ENCODE data around the gene GPATCH8. TPM values are rescaled to one million over a fixed set of nuclear protein-coding genes. Genes with fewer than 3 reads are reported as not detected.
"Not testable (repeated sequence)": the region's sequence is repeated elsewhere in the genome, so short reads cannot be mapped to it uniquely, and the experiment has no call there.

The GPATCH8 gene
- total RNA-seq, 4 donors from 2014 or later = 14.5 to 53.1 (median 31.2) TPM

- H3K4me3 ChIP-seq = no peak overlapping the region
- intact Hi-C loops (cut with DNase I; ENCODE audit: low total_unique reads) = no loop called here
- peaks cover 11% of the 10 kb centered on the region for H3K27me3 ChIP-seq
- no peaks in the 10 kb centered on the region for H3K36me3 ChIP-seq
- 56% methylated on average over 8 of the region's 8 CpGs; no CpG with 5 or more reads in 1 of the 2 donors for WGBS, 2 donors (ENCODE audit: low coverage in 1 of 2)
- H3K9me3 ChIP-seq = no peaks in the 10 kb centered on the region
- no peak overlapping the region for H3K27ac ChIP-seq
- no peak for DNase-seq
- H3K4me1 ChIP-seq = peaks cover 0 to 6% (median 2%) of the 10 kb centered on the region in 4 donors
- no peak for TF ChIP-seq POLR2AphosphoS5 (IDR thresholded peaks at IDR 0.05)
- no peak for TF ChIP-seq EP300 (IDR thresholded peaks at IDR 0.05; ENCODE audit: low read depth)
- in situ Hi-C loops (cut with MboI; ENCODE audit: low pct_ligation_motif_present in 1 of 4, low pct_unique_long_range_greater_than_20kb in 1 of 4, low sequenced_read_pairs in 3 of 4) = loop anchor here in 3 of 4 donors (25.0 kb wide), 1 partner anchor 95 kb away; no protein-coding TSS in a partner anchor
These were observed 38.8 kb upstream of the GPATCH8 start for GRCh38 chr17:44541884-44542581.

- no peak overlapping the region for H3K4me3 ChIP-seq
- TF ChIP-seq CTCF (IDR thresholded peaks at IDR 0.05) = no peak
- no peak for TF ChIP-seq EP300 (IDR thresholded peaks at IDR 0.05; ENCODE audit: low read depth)
- TF ChIP-seq POLR2AphosphoS5 (IDR thresholded peaks at IDR 0.05) = no peak
- no peak for TF ChIP-seq POLR2A (IDR thresholded peaks at IDR 0.05)
- H3K9me3 ChIP-seq = no peaks in the 10 kb centered on the region
- intact Hi-C loops (cut with DNase I; ENCODE audit: low total_unique reads) = no loop called here
- peaks cover 11% of the 10 kb centered on the region for H3K27me3 ChIP-seq
- 83 to 96% methylated on average over 8 to 11 of the region's 11 CpGs for WGBS, 2 donors (ENCODE audit: low coverage in 1 of 2)
- in situ Hi-C loops (cut with MboI; ENCODE audit: low pct_ligation_motif_present in 1 of 4, low pct_unique_long_range_greater_than_20kb in 1 of 4, low sequenced_read_pairs in 3 of 4) = loop anchor here in 3 of 4 donors (25.0 kb wide), 1 partner anchor 97 kb away; no protein-coding TSS in a partner anchor
- DNase-seq = no peak
- H3K27ac ChIP-seq = no peak overlapping the region
- no peaks in the 10 kb centered on the region for H3K36me3 ChIP-seq
- peaks cover 0 to 6% (median 2%) of the 10 kb centered on the region in 4 donors for H3K4me1 ChIP-seq
These were observed 37.3 kb upstream of the GPATCH8 start for GRCh38 chr17:44540246-44541084.

- WGBS, 2 donors (ENCODE audit: low coverage in 1 of 2) = 37 to 49% methylated on average over 2 to 15 of the region's 15 CpGs
- no peak for DNase-seq
- Histone ChIP-seq H3K27ac (no peak overlapping the region), H3K36me3 (no peaks in the 10 kb centered on the region), H3K9me3 (no peaks in the 10 kb centered on the region), H3K27me3 (peaks cover 10% of the 10 kb centered on the region), H3K4me1 (peaks cover 0 to 6% (median 2%) of the 10 kb centered on the region in 4 donors), H3K4me3 (no peak overlapping the region)
- intact Hi-C loops (cut with DNase I; ENCODE audit: low total_unique reads) (no loop called here), in situ Hi-C loops (cut with MboI; ENCODE audit: low pct_ligation_motif_present in 1 of 4, low pct_unique_long_range_greater_than_20kb in 1 of 4, low sequenced_read_pairs in 3 of 4) (loop anchor here (10.0 to 25.0 kb wide), 2 partner anchors 98 to 105 kb away; no protein-coding TSS in a partner anchor)
- TF ChIP-seq CTCF (IDR thresholded peaks at IDR 0.05) (no peak), POLR2A (IDR thresholded peaks at IDR 0.05) (no peak), EP300 (IDR thresholded peaks at IDR 0.05; ENCODE audit: low read depth) (no peak), POLR2AphosphoS5 (IDR thresholded peaks at IDR 0.05) (no peak)
These were observed 36.5 kb upstream of the GPATCH8 start for GRCh38 chr17:44539673-44540072.

GRCh38 chr17:44537922-44538321 lies 34.7 kb upstream of the GPATCH8 start:
- H3K27me3 ChIP-seq; H3K9me3 ChIP-seq; H3K4me3 ChIP-seq; H3K27ac ChIP-seq; intact Hi-C loops (cut with DNase I; ENCODE audit: low total_unique reads); DNase-seq; H3K36me3 ChIP-seq; H3K4me1 ChIP-seq: not testable (repeated sequence)
- 95% methylated on average over 3 of the region's 3 CpGs; no CpG with 5 or more reads in 1 of the 2 donors for WGBS, 2 donors (ENCODE audit: low coverage in 1 of 2)
- in situ Hi-C loops (cut with MboI; ENCODE audit: low pct_ligation_motif_present in 1 of 4, low pct_unique_long_range_greater_than_20kb in 1 of 4, low sequenced_read_pairs in 3 of 4) = loop anchor here (10.0 to 25.0 kb wide), 2 partner anchors 99 to 107 kb away; no protein-coding TSS in a partner anchor

Measured in transverse colon (tissue), 4 donors.